GM13976 (cell line): ENCODE data around the gene TIMM8B.
A peak's percentile ranks its signal among the peaks of the same experiment; 100 is the strongest.

ENCODE experiments used
- DNase-seq: peaks from one replicate; pipeline ENCODE4 v3.0.0; 2012; ENCODE audit warnings: low spot score
- CTCF ChIP-seq: IDR thresholded peaks from 2 replicates; pipeline ENCODE4 v1.5.1; 2012; ENCODE audit warnings: borderline replicate concordance, mild to moderate bottlenecking; ENCODE audit not compliant: insufficient read depth; ENCODE audit errors: extremely low read depth, missing control alignments, control extremely low read depth
- in situ Hi-C: fragments of 300-500 bp; cut with MboI; formaldehyde crosslinking; loops from one replicate; pipeline ENCODE4 v1.12.0; 2022; ENCODE audit warnings: low sequenced_read_pairs, mixed read lengths, inconsistent platforms; ENCODE audit not compliant: unreplicated experiment

The TIMM8B gene

GRCh38 chr11:112123129-112123528, 36.6 kb upstream of the TIMM8B start:
- no peak for TF ChIP-seq CTCF
- no peak for DNase-seq
- in situ Hi-C loops, result no loop called here

GRCh38 chr11:112121981-112122615, 35.5 kb upstream of the TIMM8B start:
- no peak for TF ChIP-seq CTCF
- in situ Hi-C loops, result no loop called here

GRCh38 chr11:112118176-112118575, 31.6 kb upstream of the TIMM8B start:
- in situ Hi-C loops, result no loop called here
- no peak for TF ChIP-seq CTCF
- DNase-seq, result no peak

More at GRCh38 chr11:112121981-112122615, 35.5 kb upstream of the TIMM8B start:
- no peak for DNase-seq

- in situ Hi-C loops, result no loop called here
- no peak for DNase-seq
- TF ChIP-seq CTCF, result no peak
These were observed 28.8 kb upstream of the TIMM8B start for GRCh38 chr11:112115386-112115785.

- no peak for TF ChIP-seq CTCF
- in situ Hi-C loops, result no loop called here
- no peak for DNase-seq
These were observed 27.9 kb upstream of the TIMM8B start for GRCh38 chr11:112114460-112114859.

- DNase-seq, result peak; percentile 57
- peak; percentile 57 for TF ChIP-seq CTCF
- in situ Hi-C loops, result no loop called here
These were observed 27.2 kb upstream of the TIMM8B start for GRCh38 chr11:112113539-112114457.
